WTC11 (cell line): ENCODE data around the gene YEATS2. TPM values are rescaled to one million over a fixed set of nuclear protein-coding genes. Genes with fewer than 3 reads are reported as not detected.
"Not testable (repeated sequence)": the region's sequence is repeated elsewhere in the genome, so short reads cannot be mapped to it uniquely, and the experiment has no call there.

Source experiments
- ATAC-seq: fragments of 200-7000 bp; cut with Tn5 transposase; 2 replicates; pipeline ENCODE4 v1.10.0; 2021; ENCODE audit warnings: mild to moderate bottlenecking, moderate library complexity
- CTCF ChIA-PET: fragments of 300-600 bp; sonication (Branson Sonifier 250); formaldehyde crosslinking; loops from one replicate; lab custom pipeline; 2021; ENCODE audit warnings: antibody characterized with exemption; lab: Charles Lee
- POLR2A ChIA-PET: fragments of 350-600 bp; sonication (Branson Sonifier 250); formaldehyde crosslinking; loops from one replicate; lab custom pipeline; 2021; ENCODE audit warnings: antibody characterized with exemption; lab: Charles Lee
- DNase-seq: peaks from one replicate; pipeline ENCODE4 v3.0.0; 2021; ENCODE audit warnings: low spot score
- H3K27ac Mint-ChIP-seq: 2 replicates; pipeline ENCODE4 v1.8.0; 2021; ENCODE audit warnings: mixed read lengths
- H3K27me3 Mint-ChIP-seq: 2 replicates; pipeline ENCODE4 v1.8.0; 2021; ENCODE audit warnings: low read depth, mild to moderate bottlenecking, moderate library complexity, mixed read lengths
- H3K36me3 Mint-ChIP-seq: 2 replicates; pipeline ENCODE4 v1.8.0; 2021; ENCODE audit warnings: mixed read lengths
- H3K4me1 Mint-ChIP-seq: 2 replicates; pipeline ENCODE4 v1.8.0; 2022; ENCODE audit warnings: mixed read lengths
- H3K4me3 Mint-ChIP-seq: 2 replicates; pipeline ENCODE4 v1.8.0; 2021; ENCODE audit warnings: mild to moderate bottlenecking, moderate library complexity, mixed read lengths
- H3K9me3 Mint-ChIP-seq: 2 replicates; pipeline ENCODE4 v1.8.0; 2021; ENCODE audit warnings: mixed read lengths
- ATF6 ChIP-seq: sonication (generic); formaldehyde crosslinking; IDR thresholded peaks from 2 replicates; pipeline ENCODE4 v1.8.1; 2023; ENCODE audit warnings: mild to moderate bottlenecking, missing genetic modification reagents
- ESRRA ChIP-seq: sonication (generic); formaldehyde crosslinking; IDR thresholded peaks from 2 replicates; pipeline ENCODE4 v1.8.1; 2022; ENCODE audit warnings: mild to moderate bottlenecking, missing genetic modification reagents, borderline replicate concordance
- ETV6 ChIP-seq: sonication (generic); formaldehyde crosslinking; IDR thresholded peaks from 2 replicates; pipeline ENCODE4 v1.8.1; 2022; ENCODE audit warnings: mild to moderate bottlenecking, missing genetic modification reagents
- IRF1 ChIP-seq: sonication (generic); formaldehyde crosslinking; IDR thresholded peaks from 2 replicates; pipeline ENCODE4 v1.8.0; 2023; ENCODE audit warnings: missing genetic modification reagents
- JUN ChIP-seq: sonication (generic); formaldehyde crosslinking; IDR thresholded peaks from 2 replicates; pipeline ENCODE4 v1.8.0; 2023; ENCODE audit warnings: mild to moderate bottlenecking, missing genetic modification reagents
- KAT7 ChIP-seq: sonication (generic); formaldehyde crosslinking; IDR thresholded peaks from 2 replicates; pipeline ENCODE4 v1.8.1; 2023; ENCODE audit warnings: missing genetic modification reagents, mild to moderate bottlenecking, borderline replicate concordance
- NFATC4 ChIP-seq: fragments of 250-450 bp; sonication (Bioruptor Pico); IDR thresholded peaks from 2 replicates; pipeline ENCODE4 v1.9.0; 2021; ENCODE audit warnings: mild to moderate bottlenecking
- NFE2L1 ChIP-seq: sonication (generic); formaldehyde crosslinking; IDR thresholded peaks from 2 replicates; pipeline ENCODE4 v1.8.1; 2023; ENCODE audit warnings: missing genetic modification reagents
- PRRX2 ChIP-seq: fragments of 250-450 bp; sonication (Bioruptor Pico); IDR thresholded peaks from 2 replicates; pipeline ENCODE4 v1.8.0; 2021; ENCODE audit warnings: mild to moderate bottlenecking
- STAT6 ChIP-seq: sonication (generic); formaldehyde crosslinking; conservative IDR thresholded peaks from 2 replicates; pipeline ENCODE4 v1.8.1; 2023; ENCODE audit warnings: mild to moderate bottlenecking, low read depth, missing genetic modification reagents, moderate library complexity
- TEAD1 ChIP-seq: sonication (generic); formaldehyde crosslinking; IDR thresholded peaks from 2 replicates; pipeline ENCODE4 v1.8.0; 2022; ENCODE audit warnings: mild to moderate bottlenecking, missing genetic modification reagents
- TEAD4 ChIP-seq: sonication (generic); formaldehyde crosslinking; IDR thresholded peaks from 2 replicates; pipeline ENCODE4 v1.8.0; 2022; ENCODE audit warnings: mild to moderate bottlenecking, missing genetic modification reagents
- USF2 ChIP-seq: sonication (generic); formaldehyde crosslinking; IDR thresholded peaks from 2 replicates; pipeline ENCODE4 v1.8.1; 2023; ENCODE audit warnings: mild to moderate bottlenecking, missing genetic modification reagents, moderate library complexity
- ZMAT4 ChIP-seq: fragments of 250-450 bp; sonication (Bioruptor Pico); IDR thresholded peaks from 2 replicates; pipeline ENCODE4 v1.9.0; 2021; ENCODE audit warnings: mild to moderate bottlenecking
- ZNF425 ChIP-seq: fragments of 250-450 bp; sonication (Bioruptor Pico); conservative IDR thresholded peaks from 2 replicates; pipeline ENCODE4 v1.9.0; 2021; ENCODE audit warnings: mild to moderate bottlenecking
- total RNA-seq: library from RNA; stranded (reverse); gene quantifications from 3 replicates; pipeline ENCODE4 v1.2.3, GENCODE V29; 2021

The YEATS2 gene
- total RNA-seq, 1 experiment from 2014 or later = 42.5 TPM

GRCh38 chr3:183687705-183688104, 9.9 kb upstream of the YEATS2 start (continued):
- TF ChIP-seq IRF1 (CRISPR knock-in tag) (no peak), ETV6 (CRISPR knock-in tag) (no peak), STAT6 (CRISPR knock-in tag) (no peak), NFE2L1 (CRISPR knock-in tag) (no peak), ZNF425 (no peak), PRRX2 (CRISPR knock-in tag) (no peak), ESRRA (no peak), KAT7 (no peak), ZMAT4 (no peak), USF2 (CRISPR knock-in tag) (no peak), TEAD4 (CRISPR knock-in tag) (no peak), ATF6 (CRISPR knock-in tag) (no peak)

- ChIA-PET CTCF (no interaction called here), POLR2A (interaction anchor here (1.2 kb wide), 1 partner anchor 9 kb away, joined by 3 read pairs; the partner anchor contains the start of gene YEATS2)
- TF ChIP-seq TEAD1 (no peak), NFATC4 (CRISPR knock-in tag) (no peak), JUN (CRISPR knock-in tag) (no peak)
- Mint-ChIP-seq H3K4me1 (no peaks in the 10 kb centered on the region), H3K36me3 (no peaks in the 10 kb centered on the region), H3K4me3 (no peak overlapping the region), H3K27ac (no peak overlapping the region), H3K9me3 (no peaks in the 10 kb centered on the region), H3K27me3 (no peaks in the 10 kb centered on the region)
- ATAC-seq (no peak), DNase-seq (no peak)
Observed at GRCh38 chr3:183688874-183689273, 8.7 kb upstream of the YEATS2 start.

- not testable (repeated sequence) for H3K36me3 Mint-ChIP-seq, H3K4me3 Mint-ChIP-seq, DNase-seq, ATAC-seq, H3K27ac Mint-ChIP-seq, H3K27me3 Mint-ChIP-seq, H3K9me3 Mint-ChIP-seq, H3K4me1 Mint-ChIP-seq
- CTCF ChIA-PET = interaction anchor here (1.2 kb wide), 1 partner anchor 77 kb away, joined by 3 read pairs; no protein-coding TSS in a partner anchor
- POLR2A ChIA-PET = interaction anchor here (1.2 kb wide), 1 partner anchor 8 kb away, joined by 3 read pairs; the partner anchor contains the start of gene YEATS2
Observed at GRCh38 chr3:183689621-183690020, 8.0 kb upstream of the YEATS2 start.
